SH-SY5Y (cell line): ENCODE measurements around the gene PPA2.

Experiments
- GATA2 ChIP-seq: IDR thresholded peaks from 2 replicates; pipeline ENCODE4 v1.6.1; 2011; ENCODE audit warnings: mild to moderate bottlenecking, low read depth, low read length
- GATA3 ChIP-seq: IDR thresholded peaks from 2 replicates; pipeline ENCODE4 v1.6.1; 2011; ENCODE audit warnings: low read depth, mild to moderate bottlenecking, low read length, moderate library complexity

GRCh38 chr4:105455998-105456397 lies 17.9 kb downstream of the PPA2 start:
- TF ChIP-seq GATA2 (no peak), GATA3 (no peak)
